ENCODE data around the gene XYLT1. TPM values are rescaled to one million over a fixed set of nuclear protein-coding genes. Genes with fewer than 3 reads are reported as not detected.

The XYLT1 gene
- total and polyA plus RNA-seq, 2 of the 13 experiments (the other 11 are each of a cell fraction or from before 2014, with no cell fraction given) = not detected

- ATAC-seq (no peak), FAIRE-seq (no peak), DNase-seq (ENCODE audit: low spot score) (no peak)
- in situ Hi-C loops (cut with HindIII; ENCODE audit: extremely low pct_ligation_motif_present, low pct_unique_long_range_greater_than_20kb) (no loop called here), intact Hi-C loops (cut with micrococcal nuclease; ENCODE audit: unreplicated experiment) (no loop called here)
- H3K27ac ChIP-seq (ENCODE audit: extremely low read length, insufficient read depth, low read length) = no peak overlapping the region
- no TSS peak for BruUV-seq (replicated peaks)
- ChIA-PET CTCF (ENCODE audit: low intra/inter-chr PET ratio, low total read pairs) (no interaction called here), POLR2A (no interaction called here)
- no peak overlapping the region for H3K4me3 ChIP-seq (replicated peaks in 1 of 3; ENCODE audit: insufficient read depth in 1 of 3, low read depth in 2 of 3, low read length in 3 of 3)
- H3K9me3 ChIP-seq (ENCODE audit: low read length) = no peaks in the 10 kb centered on the region
- no peaks in the 10 kb centered on the region for H3K4me1 ChIP-seq (ENCODE audit: insufficient read depth, low read length)
- H3K36me3 ChIP-seq (replicated peaks in 1 of 2; ENCODE audit: control insufficient read depth in 1 of 2, insufficient read depth in 2 of 2, low read length in 2 of 2) = no peaks in the 10 kb centered on the region
- H4K20me1 ChIP-seq (ENCODE audit: insufficient read depth, low read length) = no peaks in the 10 kb centered on the region
- 40% methylated on average over 2 of the region's 2 CpGs for WGBS (ENCODE audit: low lambda C conversion rate)
- H3K79me2 ChIP-seq (ENCODE audit: insufficient read depth, low read length) = no peaks in the 10 kb centered on the region
- H3K27me3 ChIP-seq (ENCODE audit: control insufficient read depth in 1 of 2, insufficient read depth in 2 of 2, low read length in 2 of 2) = peaks cover 3 to 11% of the 10 kb centered on the region in 2 experiments; a peak in 3 of 5 replicates
- no peak for TF ChIP-seq DZIP1 (CRISPR knock-in tag; IDR thresholded peaks at IDR 0.05)
- TF ChIP-seq PHB2 (IDR thresholded peaks at IDR 0.05; ENCODE audit: partially characterized antibody) = peak; percentile 65
- 0 out of 2 replicates have a peak, but pooled peaks have one; percentile 32 for TF ChIP-seq FOXA1 (IDR thresholded peaks at IDR 0.05)
- TF ChIP-seq FOXA1 (CRISPR knock-in tag; IDR thresholded peaks at IDR 0.05) = no peak
- peak; percentile 87; the same call in 1 of the 2 replicates for TF ChIP-seq PLRG1 (conservative IDR thresholded peaks at IDR 0.05)
- TF ChIP-seq FOXP1 (IDR thresholded peaks at IDR 0.05) = peak; percentile 40; the same call in 1 of the 2 replicates
- TF ChIP-seq FOXP1 (CRISPR knock-in tag; IDR thresholded peaks at IDR 0.05) = no peak
- TF ChIP-seq ATM (IDR thresholded peaks at IDR 0.05; ENCODE audit: borderline replicate concordance) = peak; percentile 31; the same call in 1 of the 2 replicates
- TF ChIP-seq ZNF605 (CRISPR knock-in tag; IDR thresholded peaks at IDR 0.05) = no peak
- no peak overlapping the region for H3K4me2 ChIP-seq (ENCODE audit: low read depth, low read length)
- no peak overlapping the region for H2AFZ ChIP-seq (ENCODE audit: low read length)
- no peak overlapping the region for H3K9ac ChIP-seq (ENCODE audit: insufficient read depth, low read depth, low read length)
Measured at GRCh38 chr16:17258077-17258599, 212.6 kb downstream of the XYLT1 start.

Data from HepG2 (cell line).